Subcutaneous abdominal adipose tissue (tissue), 5 donors: ENCODE measurements around the gene ATP6V0D1.
"Not testable (repeated sequence)": the region's sequence is repeated elsewhere in the genome, so short reads cannot be mapped to it uniquely, and the experiment has no call there.

Source experiments
- H3K27ac ChIP-seq: one replicate; pipeline ENCODE4 v1.7.0; 2013; ENCODE audit warnings: low read depth, mild to moderate bottlenecking, inconsistent platforms, low read length, moderate library complexity
- H3K27me3 ChIP-seq, 5 donors: one replicate each; pipeline ENCODE4 v1.7.0; 2013; ENCODE audit warnings: low read length in 5 of 5, inconsistent platforms in 1 of 5; ENCODE audit not compliant: control insufficient read depth in 5 of 5, insufficient read depth in 4 of 5
- H3K36me3 ChIP-seq, 5 donors: one replicate each; pipeline ENCODE4 v1.7.0; 2013; ENCODE audit warnings: low read length in 5 of 5; ENCODE audit not compliant: control insufficient read depth in 5 of 5, insufficient read depth in 5 of 5
- H3K4me1 ChIP-seq, 5 donors: one replicate each; pipeline ENCODE4 v1.7.0; 2013; ENCODE audit warnings: low read length in 5 of 5, mild to moderate bottlenecking in 3 of 5, moderate library complexity in 1 of 5; ENCODE audit not compliant: control insufficient read depth in 5 of 5, insufficient read depth in 5 of 5
- H3K4me3 ChIP-seq, 5 donors: one replicate each; pipeline ENCODE4 v1.7.0; 2013; ENCODE audit warnings: low read length in 5 of 5, low read depth in 1 of 5
- H3K9ac ChIP-seq, 5 donors: one replicate each; pipeline ENCODE4 v1.7.0; 2013; ENCODE audit warnings: low read length in 5 of 5, mild to moderate bottlenecking in 4 of 5, moderate library complexity in 3 of 5
- H3K9me3 ChIP-seq, 5 donors: one replicate each; pipeline ENCODE4 v1.7.0; 2013; ENCODE audit warnings: low read length in 5 of 5; ENCODE audit not compliant: control insufficient read depth in 5 of 5
- donor health status: healthy.
- donor health status: healthy.
- donor health status: healthy.
- donor health status: healthy.
- donor health status: healthy.

ATP6V0D1 gene

GRCh38 chr16:67504031-67505021 is 23.4 kb upstream of the ATP6V0D1 start:
- H3K9me3 ChIP-seq: no peaks in the 10 kb centered on the region
- H3K36me3 ChIP-seq: no peaks in the 10 kb centered on the region
- H3K4me1 ChIP-seq: peaks cover 0 to 21% (median 8%) of the 10 kb centered on the region in 5 donors
- H3K9ac ChIP-seq: peak overlapping the region in 1 of 5 donors; percentile 10
- no peak overlapping the region for H3K4me3 ChIP-seq
- peak overlapping the region; percentile 23 for H3K27ac ChIP-seq
- peaks cover 0 to 2% (median 0%) of the 10 kb centered on the region in 5 donors for H3K27me3 ChIP-seq

DNA sequence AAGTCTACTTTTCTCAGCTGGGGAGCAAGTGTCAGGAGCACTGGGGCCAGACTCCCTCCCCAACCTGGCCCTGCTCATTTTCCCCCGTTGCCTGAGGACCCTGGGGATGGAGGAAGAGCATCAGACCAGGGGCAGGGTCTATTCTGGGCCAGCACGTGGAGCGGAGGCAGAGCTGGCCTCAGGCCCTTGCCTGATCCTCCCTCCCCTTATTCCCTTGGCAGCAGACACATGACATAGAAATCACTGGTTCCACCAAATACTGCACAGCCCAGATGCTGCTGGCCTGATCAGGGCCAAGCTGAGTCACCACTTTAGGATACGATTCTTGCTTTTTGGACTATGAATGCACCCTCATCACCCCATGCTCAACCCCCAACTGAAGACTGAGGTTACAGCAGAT is 18.1 kb upstream of the ATP6V0D1 start:
- H3K4me1 ChIP-seq: peaks cover 0 to 15% (median 7%) of the 10 kb centered on the region in 5 donors
- peaks cover 0 to 7% (median 0%) of the 10 kb centered on the region in 5 donors for H3K36me3 ChIP-seq
- H3K27me3 ChIP-seq: no peaks in the 10 kb centered on the region
- no peak overlapping the region for H3K27ac ChIP-seq
- H3K9me3 ChIP-seq: no peaks in the 10 kb centered on the region
- H3K9ac ChIP-seq: no peak overlapping the region
- no peak overlapping the region for H3K4me3 ChIP-seq

DNA sequence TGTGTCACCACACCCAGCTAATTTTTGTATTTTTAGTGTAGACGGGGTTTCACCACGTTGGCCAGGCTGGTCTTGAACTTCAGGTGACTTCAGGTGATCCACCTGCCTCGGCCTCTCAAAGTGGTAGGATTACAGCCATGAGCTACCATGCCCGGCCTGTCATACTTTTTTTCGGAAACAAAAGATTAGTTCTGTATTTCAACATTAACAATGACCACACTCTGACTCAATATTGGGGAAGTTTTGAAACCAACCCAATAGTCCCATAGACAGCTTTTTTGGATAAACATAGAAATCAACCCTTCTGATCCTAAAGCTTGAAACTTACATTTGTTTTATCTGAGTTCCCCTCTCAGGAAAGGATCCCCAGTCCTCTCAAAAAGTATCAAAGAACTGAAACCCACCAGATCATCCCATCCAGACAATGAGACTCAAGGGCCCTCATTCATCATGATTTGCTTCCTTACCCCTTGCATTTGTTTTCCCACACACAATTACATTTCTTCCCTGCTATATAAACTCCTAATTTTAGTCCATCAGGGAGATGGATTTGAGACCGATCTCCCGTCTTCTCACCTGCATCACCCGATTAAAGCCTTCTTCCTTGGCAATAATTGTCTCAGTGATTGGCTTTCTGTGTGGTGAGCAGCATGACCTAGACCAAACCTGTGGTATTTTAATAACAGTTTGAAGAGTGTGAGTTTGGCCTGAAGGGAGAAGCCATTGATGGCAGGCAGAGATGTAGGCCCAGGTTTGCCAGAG is 9.6 kb upstream of the ATP6V0D1 start:
- H3K9ac ChIP-seq: no peak overlapping the region
- H3K27ac ChIP-seq: no peak overlapping the region

GRCh38 chr16:67489401-67490083 is 8.6 kb upstream of the ATP6V0D1 start:
- Histone ChIP-seq H3K27me3 (no peaks in the 10 kb centered on the region), H3K4me1 (peaks cover 2 to 38% (median 23%) of the 10 kb centered on the region in 5 donors), H3K27ac (no peak overlapping the region), H3K4me3 (no peak overlapping the region), H3K9ac (peak overlapping the region in 1 of 5 donors; percentile 45), H3K36me3 (peaks cover 0 to 11% (median 3%) of the 10 kb centered on the region in 5 donors), H3K9me3 (no peaks in the 10 kb centered on the region)

More for the DNA sequence above, 9.6 kb upstream of the ATP6V0D1 start:
- Histone ChIP-seq H3K4me3 (no peak overlapping the region), H3K9me3 (no peaks in the 10 kb centered on the region), H3K36me3 (peaks cover 0 to 5% (median 0%) of the 10 kb centered on the region in 5 donors), H3K4me1 (peaks cover 2 to 38% (median 23%) of the 10 kb centered on the region in 5 donors), H3K27me3 (no peaks in the 10 kb centered on the region)

DNA sequence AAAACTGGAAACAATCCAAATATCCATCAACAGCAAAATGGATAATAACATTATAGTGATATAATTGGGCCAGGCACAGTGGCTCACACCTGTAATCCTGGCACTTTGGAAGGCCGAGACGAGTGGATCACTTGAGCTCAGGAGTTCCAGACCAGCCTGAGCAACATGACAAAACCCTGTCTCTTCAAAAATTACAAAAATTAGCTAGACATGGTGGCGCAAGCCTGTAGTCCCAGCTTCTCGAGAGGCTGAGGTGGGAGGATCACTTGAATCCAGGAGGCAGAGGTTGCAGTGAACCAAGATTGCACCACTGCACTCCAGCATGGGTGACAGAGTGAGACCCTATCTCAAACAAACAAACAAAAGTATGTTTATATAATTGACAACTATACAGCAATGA is 6.6 kb upstream of the ATP6V0D1 start:
- not testable (repeated sequence) for H3K27ac ChIP-seq, H3K9me3 ChIP-seq, H3K9ac ChIP-seq, H3K4me3 ChIP-seq, H3K27me3 ChIP-seq
- Histone ChIP-seq H3K4me1 (peaks cover 2 to 39% (median 30%) of the 10 kb centered on the region in 5 donors), H3K36me3 (peaks cover 0 to 15% (median 7%) of the 10 kb centered on the region in 5 donors)

- Histone ChIP-seq H3K4me3 (no peak overlapping the region), H3K27me3 (no peaks in the 10 kb centered on the region), H3K27ac (no peak overlapping the region), H3K9ac (peak overlapping the region in 1 of 5 donors; percentile 14), H3K9me3 (no peaks in the 10 kb centered on the region), H3K36me3 (peaks cover 0 to 14% (median 7%) of the 10 kb centered on the region in 5 donors), H3K4me1 (peaks cover 3 to 40% (median 36%) of the 10 kb centered on the region in 5 donors)
These were observed 5.8 kb upstream of the ATP6V0D1 start for GRCh38 chr16:67486805-67487204.

- H3K36me3 ChIP-seq: peaks cover 0 to 14% (median 7%) of the 10 kb centered on the region in 5 donors
- peak overlapping the region in 1 of 5 donors; percentile 11 for H3K9ac ChIP-seq
- peaks cover 2 to 50% (median 42%) of the 10 kb centered on the region in 5 donors for H3K4me1 ChIP-seq
- no peaks in the 10 kb centered on the region for H3K9me3 ChIP-seq
- H3K27me3 ChIP-seq: no peaks in the 10 kb centered on the region
- H3K27ac ChIP-seq: no peak overlapping the region
- H3K4me3 ChIP-seq: no peak overlapping the region
These were observed 3.0 kb upstream of the ATP6V0D1 start for GRCh38 chr16:67483731-67484525.

DNA sequence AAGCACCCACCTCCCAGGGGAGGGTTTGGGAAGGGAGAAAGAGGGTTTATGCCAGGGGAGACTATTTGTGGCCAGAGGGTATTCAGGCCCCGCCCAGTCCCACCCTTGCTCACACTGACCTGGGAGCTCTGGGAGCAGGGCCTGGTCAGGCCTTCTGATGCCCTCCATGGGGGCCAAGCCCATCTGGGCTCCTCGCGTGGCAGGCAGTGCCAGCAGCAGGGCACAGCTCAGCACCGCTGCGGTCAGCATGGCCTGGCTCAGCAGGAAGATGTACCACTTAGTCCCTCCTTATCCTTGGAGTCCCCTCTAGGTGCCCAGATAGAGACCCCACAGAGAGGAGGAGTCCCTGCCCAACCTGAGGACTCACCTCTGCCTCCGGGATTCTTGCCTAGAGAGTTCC is 2.2 kb upstream of the ATP6V0D1 start, which contains the start of gene AGRP:
Gene AGRP, minus strand, starts transcription at position 398 of the 400 bp plus-strand sequence. Its CDS starts 149 bp downstream, at position 249.
- Histone ChIP-seq H3K9ac (peak within 1 kb of the TSS in 3 of 5 donors; percentile 76 to 80 (median 79)), H3K27ac (no peak within 1 kb of the TSS), H3K9me3 (no peaks in the 10 kb centered on the region), H3K36me3 (peaks cover 0 to 14% (median 7%) of the 10 kb centered on the region in 5 donors), H3K4me1 (peaks cover 2 to 52% (median 43%) of the 10 kb centered on the region in 5 donors), H3K27me3 (no peaks in the 10 kb centered on the region), H3K4me3 (peak within 1 kb of the TSS; percentile 22 to 98 (median 94))
